K562 (cell line): Measurements from ENCODE around the gene TSPAN14. TPM values are rescaled to one million over a fixed set of nuclear protein-coding genes. Genes with fewer than 3 reads are reported as not detected.

Source experiments
- ATAC-seq: fragments of 200-7000 bp; cut with Tn5 transposase; 3 replicates; pipeline ENCODE4 v1.9.1; 2020; ENCODE audit warnings: moderate library complexity
- BruUV-seq: library from RNA; stranded (reverse); fragments of 400-500 nt; replicated peaks from 2 replicates; lab custom pipeline; 2021; lab: Mats Ljungman, UMichigan
- CTCF ChIA-PET: fragments of 300-600 bp; formaldehyde crosslinking; extraction: SDS; loops from one replicate; lab custom pipeline; 2021; ENCODE audit warnings: low intra/inter-chr PET ratio; lab: Yijun Ruan, JAX
- POLR2A ChIA-PET: fragments of 300-600, 350-650 bp; sonication (Branson Sonifier 250); formaldehyde crosslinking; extraction: SDS; loops from one replicate; lab custom pipeline; 2021; ENCODE audit warnings: antibody characterized with exemption, inconsistent platforms; lab: Yijun Ruan, JAX
- DNase-seq, 4 experiments: peaks; one replicate each; pipeline versions ENCODE4 v3.0.0 to v3.0.0-alpha.2; 2011 to 2018; ENCODE audit warnings: low spot score in 3 of 4, mixed read lengths in 3 of 4; ENCODE audit errors: extremely low read depth in 1 of 4
- FAIRE-seq: peaks from 2 replicates; lab custom pipeline; 2011; peaks lifted over from hg19 to GRCh38; lab: Jason Lieb, UNC
- H2AFZ ChIP-seq: 2 replicates; pipeline ENCODE4 v1.6.0; 2011; ENCODE audit warnings: low read depth, low read length, control low read depth, inconsistent platforms
- H3K27ac ChIP-seq: fragments of 200-600 bp; 3 replicates; pipeline ENCODE4 v1.8.0; 2011; ENCODE audit warnings: low read depth, mild to moderate bottlenecking, control low read depth, inconsistent platforms, low read length, moderate library complexity, mixed read lengths; ENCODE audit errors: extremely low read depth
- H3K27me3 ChIP-seq, 2 experiments: fragments of 300-600 bp in 1 of 2; 2 replicates in 1 of 2; 3 replicates in 1 of 2; pipeline versions ENCODE4 v1.6.0 to v1.8.0; 2011; ENCODE audit warnings: inconsistent platforms in 2 of 2, low read length in 2 of 2, mild to moderate bottlenecking in 1 of 2, mixed read lengths in 1 of 2, moderate library complexity in 1 of 2; ENCODE audit not compliant: control insufficient read depth in 2 of 2, insufficient read depth in 2 of 2
- H3K36me3 ChIP-seq: fragments of 300-600 bp; 3 replicates; pipeline ENCODE4 v1.8.0; 2011; ENCODE audit warnings: mild to moderate bottlenecking, low read length, inconsistent platforms; ENCODE audit not compliant: control insufficient read depth, insufficient read depth
- H3K4me1 ChIP-seq, 2 experiments: fragments of 200-600 bp in 1 of 2; replicated peaks in 1 of 2; 2 replicates in 1 of 2; 3 replicates in 1 of 2; pipeline versions ENCODE4 v1.5.1 to v1.8.0; 2011; ENCODE audit warnings: inconsistent platforms in 2 of 2, low read length in 2 of 2, mild to moderate bottlenecking in 1 of 2, mixed read lengths in 1 of 2, moderate library complexity in 1 of 2; ENCODE audit not compliant: control insufficient read depth in 2 of 2, insufficient read depth in 2 of 2
- H3K4me2 ChIP-seq: 2 replicates; pipeline ENCODE4 v1.6.1; 2011; ENCODE audit warnings: low read length, control low read depth, inconsistent platforms, mixed read lengths; ENCODE audit not compliant: insufficient read depth
- H3K4me3 ChIP-seq: fragments of 200-600 bp; sonication (generic), shearing (Covaris generic); 2 replicates; pipeline ENCODE4 v1.5.1; 2016; ENCODE audit warnings: control low read depth, inconsistent platforms
- H3K79me2 ChIP-seq: fragments of 200-600 bp; 3 replicates; pipeline ENCODE4 v1.8.0; 2011; ENCODE audit warnings: low read length, inconsistent platforms; ENCODE audit not compliant: control insufficient read depth, insufficient read depth
- H3K9ac ChIP-seq, 2 experiments: 2 replicates each; pipeline versions ENCODE4 v1.6.0 to v1.6.1; 2011; ENCODE audit warnings: low read depth in 2 of 2, low read length in 2 of 2, control low read depth in 1 of 2, inconsistent platforms in 1 of 2, mild to moderate bottlenecking in 1 of 2, mixed read lengths in 1 of 2; ENCODE audit not compliant: insufficient read depth in 1 of 2
- H3K9me1 ChIP-seq: one replicate; pipeline ENCODE4 v1.6.0; 2011; ENCODE audit warnings: inconsistent platforms, mild to moderate bottlenecking, low read length, moderate library complexity; ENCODE audit not compliant: control insufficient read depth, insufficient read depth
- H3K9me3 ChIP-seq: replicated peaks from 2 replicates; pipeline ENCODE4 v1.5.1; 2011; ENCODE audit warnings: low read depth, low read length, inconsistent platforms; ENCODE audit not compliant: control insufficient read depth, insufficient read depth
- H4K20me1 ChIP-seq: replicated peaks from 2 replicates; pipeline ENCODE4 v1.6.1; 2011; ENCODE audit warnings: low read length, inconsistent platforms, mixed read lengths; ENCODE audit not compliant: control insufficient read depth, insufficient read depth
- AFF4 ChIP-seq: sonication (generic); formaldehyde crosslinking; IDR thresholded peaks from 2 replicates; pipeline ENCODE4 v1.8.0; 2023; ENCODE audit warnings: mild to moderate bottlenecking, missing genetic modification reagents
- CBX3 ChIP-seq, 2 experiments: IDR thresholded peaks; 1 replicate in 1 of 2; 2 replicates in 1 of 2; pipeline ENCODE4 v1.6.1; 2012; ENCODE audit warnings: inconsistent platforms in 2 of 2, low read length in 2 of 2, borderline replicate concordance in 1 of 2, control low read depth in 1 of 2
- CHCHD3 ChIP-seq: fragments of 250-450 bp; sonication (Bioruptor Pico); IDR thresholded peaks from 2 replicates; pipeline ENCODE4 v2.1.2; 2022; ENCODE audit warnings: mild to moderate bottlenecking
- CXXC5 ChIP-seq: fragments of 250-450 bp; sonication (Bioruptor Pico); IDR thresholded peaks from 2 replicates; pipeline ENCODE4 v1.8.0; 2022; ENCODE audit warnings: inconsistent platforms, mild to moderate bottlenecking, moderate library complexity
- HDAC3 ChIP-seq: fragments of 450-650 bp; IDR thresholded peaks from 2 replicates; pipeline ENCODE4 v1.6.1; 2018; ENCODE audit warnings: borderline replicate concordance, mild to moderate bottlenecking, moderate library complexity; ENCODE audit not compliant: partially characterized antibody
- HSF4 ChIP-seq: fragments of 250-450 bp; sonication (Bioruptor Pico); IDR thresholded peaks from 2 replicates; pipeline ENCODE4 v2.1.2; 2022; ENCODE audit warnings: mild to moderate bottlenecking, moderate library complexity, borderline replicate concordance
- NFE2 ChIP-seq: IDR thresholded peaks from 2 replicates; pipeline ENCODE4 v1.6.1; 2014; ENCODE audit warnings: antibody characterized with exemption, low read depth
- SFPQ ChIP-seq: fragments of 200-400 bp; formaldehyde crosslinking; IDR thresholded peaks from 2 replicates; pipeline ENCODE4 v1.6.1; 2017; ENCODE audit warnings: mild to moderate bottlenecking, low read depth, low read length, moderate library complexity
- THRAP3 ChIP-seq: fragments of 450-650 bp; IDR thresholded peaks from 2 replicates; pipeline ENCODE4 v1.6.1; 2016; ENCODE audit warnings: mild to moderate bottlenecking, inconsistent platforms, borderline replicate concordance
- ZNF518B ChIP-seq: fragments of 250-450 bp; sonication (Bioruptor Pico); IDR thresholded peaks from 2 replicates; pipeline ENCODE4 v1.5.0; 2021; ENCODE audit warnings: mild to moderate bottlenecking, moderate library complexity
- WGBS: fragments of 100-300 bp; shearing (Covaris generic); methylation state at CpG from one replicate; pipeline ENCODE4 v1.1.6; 2016; ENCODE audit warnings: low coverage, mixed read lengths; ENCODE audit not compliant: insufficient coverage; ENCODE audit errors: missing lambda C conversion rate; 5-methylcytosine and 5-hydroxymethylcytosine counted together
- in situ Hi-C: fragments of 300-500 bp; cut with MboI; formaldehyde crosslinking; loops from 4 replicates; pipeline ENCODE4 v1.15.0; 2018; ENCODE audit warnings: inconsistent platforms, mixed read lengths
- intact Hi-C: fragments of 100-400 bp; cut with micrococcal nuclease; formaldehyde crosslinking; loops from 2 replicates; pipeline ENCODE4 v1.14.2; 2022
- polyA plus RNA-seq, 8 experiments: library from polyadenylated mRNA; depleted of rRNA in 4 of 8; stranded (reverse) in 5 of 8; unstranded in 3 of 8; fragments of >200 nt; fragmentation: Nextera tagmentation in 2 of 8; fragmentation: Illumina TruSeq in 1 of 8; extraction: Ambion mirVana in 2 of 8; extraction: Trizol in 1 of 8; gene quantifications; 2 replicates each; pipeline versions ENCODE4 v1.2.1 to v1.2.3, GENCODE V29; 2011 to 2014; ENCODE audit warnings: inconsistent platforms in 1 of 8, missing spikeins in 1 of 8
- total RNA-seq, 7 experiments: library from RNA; depleted of rRNA in 6 of 7; stranded (reverse); fragments of >200 nt in 6 of 7; fragmentation: Illumina TruSeq in 2 of 7; extraction: Trizol in 2 of 7; gene quantifications; 2 replicates each; pipeline versions ENCODE4 v1.2.1 to v1.2.3, GENCODE V29; 2011 to 2021; ENCODE audit warnings: low replicate concordance in 1 of 7

TSPAN14 gene
- total and polyA plus RNA-seq, 9 of the 15 experiments (the other 6 are each of a cell fraction or from before 2014, with no cell fraction given): 5.8 to 92.9 (median 23.3) TPM

- TF ChIP-seq CBX3 (IDR thresholded peaks at IDR 0.05; ENCODE audit: borderline replicate concordance in 1 of 2, low read length in 2 of 2): no peak
Observed at GRCh38 chr10:80539421-80540031, 85.4 kb downstream of the TSPAN14 start (continued).

- no peak for FAIRE-seq
- ATAC-seq: no peak
- H3K4me3 ChIP-seq: no peak overlapping the region
- H3K9me3 ChIP-seq: peaks cover 2% of the 10 kb centered on the region; the same call in 1 of the 2 replicates
- in situ Hi-C loops: no loop called here
- H3K4me2 ChIP-seq: no peak overlapping the region
- ChIA-PET POLR2A (interaction anchor here (0.6 kb wide), 1 partner anchor 8 kb away, joined by 3 read pairs; no protein-coding TSS in a partner anchor), CTCF (no interaction called here)
- H3K36me3 ChIP-seq: no peaks in the 10 kb centered on the region
- BruUV-seq: no TSS peak
- H3K27me3 ChIP-seq: peaks cover 38 to 63% of the 10 kb centered on the region in 2 experiments
- H3K9ac ChIP-seq: no peak overlapping the region
- H3K27ac ChIP-seq: no peak overlapping the region
- H2AFZ ChIP-seq: no peak overlapping the region
- no peak for DNase-seq
- 2% methylated on average over 11 of the region's 11 CpGs for WGBS
- no peaks in the 10 kb centered on the region for H3K9me1 ChIP-seq
- H4K20me1 ChIP-seq: peaks cover 4% of the 10 kb centered on the region; the same call in 1 of the 2 replicates
- peaks cover 10 to 22% of the 10 kb centered on the region in 2 experiments; a peak in 4 of 5 replicates for H3K4me1 ChIP-seq
- intact Hi-C loops: no loop called here
- H3K79me2 ChIP-seq: no peaks in the 10 kb centered on the region
- no peak for TF ChIP-seq ZNF518B (CRISPR knock-in tag)
- no peak for TF ChIP-seq AFF4
- no peak for TF ChIP-seq CXXC5 (CRISPR knock-in tag)
- no peak for TF ChIP-seq CHCHD3 (CRISPR knock-in tag)
- TF ChIP-seq HSF4 (CRISPR knock-in tag): no peak
- no peak for TF ChIP-seq HDAC3
- no peak for TF ChIP-seq SFPQ
- no peak for TF ChIP-seq NFE2
- no peak for TF ChIP-seq THRAP3
Observed at GRCh38 chr10:80540136-80540535, 86.0 kb downstream of the TSPAN14 start.
